ENCODE data around the gene ACADM.
"Not testable (repeated sequence)": the region's sequence is repeated elsewhere in the genome, so short reads cannot be mapped to it uniquely, and the experiment has no call there.

ACADM gene

DNA sequence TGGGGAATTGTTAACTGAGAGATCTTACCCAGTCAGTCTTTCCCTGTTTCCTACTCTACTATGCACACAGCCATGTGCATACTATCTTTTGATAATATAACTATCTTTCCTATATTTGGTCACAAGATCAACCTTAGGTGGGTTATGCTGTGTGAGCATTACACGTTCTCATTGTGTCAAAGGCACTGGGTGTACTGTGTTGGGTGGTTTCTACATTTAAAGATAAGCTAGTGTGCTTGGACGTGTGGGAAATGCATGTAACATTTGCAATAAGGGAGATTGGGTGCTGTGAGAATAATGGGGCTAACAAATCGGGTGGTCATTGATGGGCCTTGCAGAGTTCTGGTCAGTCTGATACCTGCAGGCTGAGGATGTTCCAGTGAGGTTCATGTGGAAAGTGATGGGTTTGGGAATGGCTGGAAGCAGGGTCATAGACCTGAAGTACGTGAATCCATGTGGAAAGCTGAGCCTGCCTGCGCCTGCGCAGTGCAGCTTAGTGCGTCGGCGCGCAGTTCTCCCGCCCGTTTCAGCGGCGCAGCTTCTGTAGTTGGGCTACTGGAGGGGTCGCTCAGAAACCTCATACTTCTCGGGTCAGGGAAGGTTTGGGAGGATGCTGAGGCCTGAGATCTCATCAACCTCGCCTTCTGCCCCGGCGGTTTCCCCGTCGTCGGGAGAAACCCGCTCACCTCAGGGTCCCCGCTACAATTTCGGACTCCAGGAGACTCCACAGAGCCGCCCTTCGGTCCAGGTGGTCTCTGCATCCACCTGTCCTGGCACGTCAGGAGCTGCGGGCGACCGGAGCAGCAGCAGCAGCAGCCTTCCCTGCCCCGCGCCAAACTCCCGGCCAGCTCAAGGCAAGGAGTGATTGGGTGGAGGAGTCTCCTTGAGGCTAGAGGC, 72.1 kb downstream of the ACADM start, which contains the start of gene MSH4:
TSS of gene MSH4 (plus strand) at position 507 of the 897 bp plus-strand sequence. CDS start at position 611, 104 bp downstream.
- DNase-seq, result no peak

DNA sequence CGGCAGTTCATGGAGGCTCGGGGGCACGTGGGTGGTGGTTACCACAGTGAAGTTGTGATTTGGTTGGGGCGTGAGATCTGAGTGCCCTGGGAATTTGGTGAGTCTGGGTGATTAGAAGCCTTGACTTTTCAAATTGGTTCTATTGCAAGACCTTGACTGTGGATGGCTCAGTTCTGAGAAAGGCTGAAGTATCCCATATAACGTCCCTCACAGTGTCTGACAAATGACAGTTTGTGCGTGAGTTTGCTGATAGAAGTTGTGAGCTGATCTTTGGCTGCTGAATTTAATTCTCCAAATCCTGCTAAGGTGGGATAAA, 72.7 kb downstream of the ACADM start:
- DNase-seq, result no peak

DNA sequence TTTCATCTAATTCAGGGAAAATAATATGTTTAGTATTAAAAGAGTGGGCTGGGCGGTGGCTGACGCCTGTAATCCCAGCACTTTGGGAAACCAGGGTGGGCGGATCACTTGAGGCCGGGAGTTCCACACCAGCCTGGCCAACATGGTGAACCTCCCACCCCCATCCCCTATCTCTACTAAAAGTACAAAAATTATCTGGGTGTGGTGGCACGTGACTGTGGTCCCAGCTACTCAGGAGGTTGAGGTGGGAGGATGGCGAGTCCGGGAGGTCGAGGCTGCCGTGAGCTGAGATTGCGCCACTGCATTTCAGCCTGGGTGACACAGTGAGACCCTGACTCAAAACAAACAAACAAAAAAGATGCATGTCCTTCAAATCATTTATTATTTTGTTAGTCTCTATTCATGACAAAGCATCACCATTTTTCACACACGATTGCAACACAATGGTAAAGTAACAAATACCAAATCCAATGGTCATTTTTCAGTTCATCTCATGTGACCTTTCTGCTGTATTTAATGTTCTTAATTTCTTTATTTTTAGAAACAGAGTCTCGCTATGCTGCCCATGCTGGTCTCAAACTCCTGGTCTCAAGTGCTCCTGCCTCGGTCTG, 73.2 kb downstream of the ACADM start:
- no peak for DNase-seq

DNA sequence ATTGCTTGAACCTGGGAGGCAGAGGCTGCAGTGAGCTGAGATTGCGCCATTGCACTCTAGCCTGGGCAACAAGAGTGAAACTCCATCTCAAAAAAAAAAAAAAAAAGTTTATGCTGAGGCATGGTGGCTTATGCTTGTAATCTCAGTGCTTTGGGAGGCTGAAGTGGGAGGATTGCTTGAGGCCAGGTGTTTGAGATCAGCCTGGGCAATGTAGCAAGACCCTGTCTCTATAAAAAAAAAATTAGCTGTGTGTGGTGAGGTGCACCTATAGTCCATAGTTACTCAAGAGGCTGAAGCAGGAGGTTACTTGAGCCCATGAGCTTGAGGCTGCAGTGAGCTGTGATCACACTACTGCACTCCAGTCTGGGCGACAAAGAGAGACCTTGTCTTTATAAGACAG, 77.0 kb downstream of the ACADM start:
- not testable (repeated sequence) for DNase-seq

- no peak for DNase-seq
Measured at GRCh38 chr1:75808921-75809320, 84.4 kb downstream of the ACADM start.

DNA sequence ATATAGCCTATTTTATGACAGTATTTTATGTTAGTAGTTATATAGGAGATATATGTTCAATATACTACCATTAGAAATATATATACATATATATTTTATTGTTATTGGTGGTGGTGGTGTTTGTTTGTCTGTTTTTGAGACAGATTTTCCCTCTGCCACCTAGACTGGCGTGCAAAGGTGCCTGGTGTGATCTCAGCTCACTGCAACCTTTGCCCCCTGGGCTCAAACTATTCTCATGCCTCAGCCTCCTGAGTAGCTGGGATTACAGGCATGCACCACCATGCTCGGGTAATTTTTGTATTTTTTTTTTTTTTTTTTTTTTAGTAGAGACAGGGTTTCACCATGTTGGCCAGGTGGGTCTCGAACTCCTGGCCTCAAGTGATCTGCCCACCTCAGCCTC, 85.6 kb downstream of the ACADM start:
- DNase-seq, result not testable (repeated sequence)

- no peak for DNase-seq
Measured at GRCh38 chr1:75811211-75811981, 86.9 kb downstream of the ACADM start.

DNA sequence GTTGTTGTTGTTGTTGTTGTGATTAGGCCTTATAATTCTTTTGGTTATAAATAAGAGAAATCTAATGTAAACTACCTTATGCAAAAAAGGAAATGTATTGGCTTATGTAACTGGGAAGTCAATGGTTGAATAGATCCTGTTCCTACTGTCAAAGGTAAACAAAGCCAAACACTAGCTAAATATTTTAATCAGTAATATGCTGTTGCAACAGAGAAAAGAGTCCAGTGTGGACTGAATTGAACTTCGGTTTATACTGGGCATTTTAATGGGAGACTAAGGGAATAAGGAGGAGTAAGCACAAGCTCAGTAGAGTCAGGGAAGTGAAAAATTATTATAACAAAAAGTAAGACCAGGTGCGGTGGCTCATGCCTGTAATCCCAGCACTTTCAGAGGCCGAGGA, 87.6 kb downstream of the ACADM start:
- no peak for DNase-seq

Measured in femur (tissue), 1 donor.